H1 (cell line): Measurements from ENCODE around the gene NCK1. TPM values are rescaled to one million over a fixed set of nuclear protein-coding genes. Genes with fewer than 3 reads are reported as not detected.

ENCODE experiments used
- HDAC6 ChIP-seq: IDR thresholded peaks from one replicate; pipeline ENCODE4 v1.7.1; 2012; ENCODE audit warnings: low read depth, mild to moderate bottlenecking, inconsistent platforms, low read length, moderate library complexity
- RFX5 ChIP-seq: IDR thresholded peaks from 2 replicates; pipeline ENCODE4 v1.6.1; 2011; ENCODE audit warnings: low read depth, low read length, improper control_type of control experiment, borderline replicate concordance
- TCF12 ChIP-seq: IDR thresholded peaks from 2 replicates; pipeline ENCODE4 v1.6.1; 2011; ENCODE audit warnings: low read depth, mild to moderate bottlenecking, low read length
- ZNF274 ChIP-seq: IDR thresholded peaks from 2 replicates; pipeline ENCODE4 v1.7.0; 2012; ENCODE audit warnings: low read length, borderline replicate concordance; ENCODE audit errors: extremely low read depth
- polyA plus RNA-seq, 7 experiments: library from polyadenylated mRNA; depleted of rRNA in 3 of 7; stranded (reverse) in 5 of 7; unstranded in 2 of 7; fragments of >200 nt in 5 of 7; fragments of 200-250 nt in 2 of 7; gene quantifications; 1 replicate in 5 of 7; 2 replicates in 1 of 7; 4 replicates in 1 of 7; pipeline versions ENCODE4 v1.2.1 to v1.2.3, GENCODE V29; 2011 to 2013; ENCODE audit warnings: missing spikeins in 2 of 7, mixed read lengths in 2 of 7
- total RNA-seq: library from RNA; stranded (reverse); fragmentation: NEBNext Ultra II Directional; extraction: Animal tissue kit (Norgen Biotek cat#: 25700); gene quantifications from 2 replicates; pipeline ENCODE4 v1.2.1, GENCODE V29; 2021
- TF ChIP-seq, protein P1 (sequence below): IDR thresholded peaks from 2 replicates; pipeline ENCODE4 v1.6.1; 2012; ENCODE audit warnings: inconsistent platforms
- TF ChIP-seq, protein P2 (sequence below): IDR thresholded peaks from 2 replicates; pipeline ENCODE4 v1.6.1; 2011; ENCODE audit warnings: low read depth, mild to moderate bottlenecking, low read length; ENCODE audit not compliant: insufficient read depth

Gene NCK1
- total and polyA plus RNA-seq, 2 of the 8 experiments (the other 6 are each of a cell fraction or from before 2014, with no cell fraction given) = 10.0 to 28.5 TPM

DNA sequence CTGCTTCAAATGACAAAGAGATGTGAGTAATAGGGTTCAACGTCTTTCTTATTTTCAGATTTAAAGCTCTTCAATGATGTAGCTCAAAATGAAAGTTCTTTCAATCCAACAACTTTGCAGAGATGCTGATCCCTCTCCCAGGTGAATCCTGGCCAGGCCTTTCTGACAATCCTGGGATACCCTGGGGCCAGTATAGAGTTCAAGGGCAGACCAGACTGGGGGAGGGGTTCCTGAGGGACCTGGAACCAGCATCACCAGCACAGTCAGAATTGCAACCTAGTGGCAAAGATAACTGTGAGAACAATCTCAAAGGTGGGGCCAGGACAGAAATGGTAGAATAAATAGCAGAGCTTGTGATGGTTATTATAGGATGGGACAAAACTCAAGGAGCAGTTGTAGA, 19.7 kb upstream of the NCK1 start (continued):
- TF ChIP-seq RFX5 = no peak
- TF ChIP-seq, protein P1, sequence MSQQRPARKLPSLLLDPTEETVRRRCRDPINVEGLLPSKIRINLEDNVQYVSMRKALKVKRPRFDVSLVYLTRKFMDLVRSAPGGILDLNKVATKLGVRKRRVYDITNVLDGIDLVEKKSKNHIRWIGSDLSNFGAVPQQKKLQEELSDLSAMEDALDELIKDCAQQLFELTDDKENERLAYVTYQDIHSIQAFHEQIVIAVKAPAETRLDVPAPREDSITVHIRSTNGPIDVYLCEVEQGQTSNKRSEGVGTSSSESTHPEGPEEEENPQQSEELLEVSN = no peak
- no peak for TF ChIP-seq ZNF274
- TF ChIP-seq TCF12 = no peak
- TF ChIP-seq, protein P2, sequence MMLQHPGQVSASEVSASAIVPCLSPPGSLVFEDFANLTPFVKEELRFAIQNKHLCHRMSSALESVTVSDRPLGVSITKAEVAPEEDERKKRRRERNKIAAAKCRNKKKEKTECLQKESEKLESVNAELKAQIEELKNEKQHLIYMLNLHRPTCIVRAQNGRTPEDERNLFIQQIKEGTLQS = no peak
- no peak for TF ChIP-seq HDAC6
